Activated B cell treated with CpG ODN at 0.5 μM for 24 hours (primary cell): Measurements from ENCODE around the gene SAMHD1. TPM values are rescaled to one million over a fixed set of nuclear protein-coding genes. Genes with fewer than 3 reads are reported as not detected.

Experiments used
- ATAC-seq: fragments of 200-7000 bp; cut with Tn5 transposase; one replicate; pipeline ENCODE4 v1.10.0; 2021; ENCODE audit warnings: low read depth, mild to moderate bottlenecking, moderate library complexity
- CTCF ChIA-PET: fragments of 350-600 bp; sonication (Branson Sonifier 250); formaldehyde crosslinking; loops from one replicate; lab custom pipeline; 2021; ENCODE audit warnings: antibody characterized with exemption; lab: Charles Lee
- POLR2A ChIA-PET: fragments of 350-600 bp; sonication (Branson Sonifier 250); formaldehyde crosslinking; loops from one replicate; lab custom pipeline; 2021; ENCODE audit warnings: antibody characterized with exemption; lab: Charles Lee
- DNase-seq: peaks from one replicate; pipeline ENCODE4 v3.0.0; 2022
- H3K27ac Mint-ChIP-seq: one replicate; pipeline ENCODE4 v1.8.0; 2020; ENCODE audit warnings: mixed read lengths
- H3K27me3 Mint-ChIP-seq: one replicate; pipeline ENCODE4 v1.8.0; 2021; ENCODE audit warnings: mixed read lengths
- H3K36me3 Mint-ChIP-seq: one replicate; pipeline ENCODE4 v1.8.0; 2021; ENCODE audit warnings: low read depth, mixed read lengths
- H3K4me1 Mint-ChIP-seq: one replicate; pipeline ENCODE4 v1.8.0; 2021; ENCODE audit warnings: mixed read lengths
- H3K4me3 Mint-ChIP-seq: one replicate; pipeline ENCODE4 v1.8.0; 2020; ENCODE audit warnings: mild to moderate bottlenecking, mixed read lengths
- H3K9me3 Mint-ChIP-seq: one replicate; pipeline ENCODE4 v1.8.0; 2020; ENCODE audit warnings: mixed read lengths
- CTCF ChIP-seq: fragments of 200-600 bp; IDR thresholded peaks from one replicate; pipeline ENCODE4 v1.8.0; 2022; ENCODE audit warnings: antibody characterized with exemption, mild to moderate bottlenecking
- intact Hi-C: fragments of 100-400 bp; cut with micrococcal nuclease; formaldehyde crosslinking; loops from one replicate; pipeline ENCODE4 v1.15.1; 2024
- total RNA-seq: library from RNA; stranded (reverse); gene quantifications from 2 replicates; pipeline ENCODE4 v1.2.3, GENCODE V29; 2022

SAMHD1 gene
- total RNA-seq, 1 donor from 2014 or later = 16.4 TPM

- H3K9me3 Mint-ChIP-seq = no peaks in the 10 kb centered on the region
- no peak overlapping the region for H3K4me3 Mint-ChIP-seq
- ChIA-PET CTCF (interaction anchor here (0.7 to 2.0 kb wide), 3 partner anchors 20 to 270 kb away, joined by 3 to 6 read pairs (median 3); a partner anchor contains a TSS), POLR2A (interaction anchor here (0.7 kb wide), 2 partner anchors 270 to 280 kb away, joined by 4 read pairs; no protein-coding TSS in a partner anchor)
- no peaks in the 10 kb centered on the region for H3K27me3 Mint-ChIP-seq
- no peaks in the 10 kb centered on the region for H3K36me3 Mint-ChIP-seq
- H3K4me1 Mint-ChIP-seq = peaks cover 7% of the 10 kb centered on the region
- ATAC-seq (no peak), DNase-seq (no peak)
- intact Hi-C loops = no loop called here
- no peak overlapping the region for H3K27ac Mint-ChIP-seq
- no peak for TF ChIP-seq CTCF
These were observed 67.5 kb downstream of the SAMHD1 start for GRCh38 chr20:36883977-36884535.

GRCh38 chr20:36881888-36882287, 69.6 kb downstream of the SAMHD1 start:
- ATAC-seq (no peak), DNase-seq (no peak)
- Mint-ChIP-seq H3K4me3 (no peak overlapping the region), H3K27me3 (no peaks in the 10 kb centered on the region), H3K9me3 (no peaks in the 10 kb centered on the region), H3K27ac (no peak overlapping the region), H3K4me1 (peaks cover 4% of the 10 kb centered on the region), H3K36me3 (no peaks in the 10 kb centered on the region)
- ChIA-PET CTCF (interaction anchor here (0.7 to 1.1 kb wide), 3 partner anchors 89 to 269 kb away, joined by 3 to 4 read pairs (median 4); no protein-coding TSS in a partner anchor), POLR2A (interaction anchor here (0.6 kb wide), 1 partner anchor 296 kb away, joined by 7 read pairs; no protein-coding TSS in a partner anchor)
- TF ChIP-seq CTCF = no peak
- intact Hi-C loops = no loop called here

- H3K27ac Mint-ChIP-seq = no peak overlapping the region
- intact Hi-C loops = no loop called here
- no peak overlapping the region for H3K4me3 Mint-ChIP-seq
- CTCF ChIA-PET = no interaction called here
- POLR2A ChIA-PET = no interaction called here
- H3K36me3 Mint-ChIP-seq = no peaks in the 10 kb centered on the region
- DNase-seq (no peak), ATAC-seq (no peak)
- TF ChIP-seq CTCF = no peak
- no peaks in the 10 kb centered on the region for H3K4me1 Mint-ChIP-seq
- H3K9me3 Mint-ChIP-seq = no peaks in the 10 kb centered on the region
- H3K27me3 Mint-ChIP-seq = no peaks in the 10 kb centered on the region
These were observed 70.2 kb downstream of the SAMHD1 start for GRCh38 chr20:36881331-36881730.

GRCh38 chr20:36880741-36881250, 70.7 kb downstream of the SAMHD1 start:
- peaks cover 3% of the 10 kb centered on the region for H3K4me1 Mint-ChIP-seq
- no peak for DNase-seq
- TF ChIP-seq CTCF = no peak
- no peak for ATAC-seq
- no peaks in the 10 kb centered on the region for H3K27me3 Mint-ChIP-seq
- H3K9me3 Mint-ChIP-seq = no peaks in the 10 kb centered on the region
- H3K4me3 Mint-ChIP-seq = no peak overlapping the region
- H3K36me3 Mint-ChIP-seq = no peaks in the 10 kb centered on the region
- POLR2A ChIA-PET = no interaction called here
- CTCF ChIA-PET = no interaction called here
- intact Hi-C loops = no loop called here
- H3K27ac Mint-ChIP-seq = no peak overlapping the region

GRCh38 chr20:36878941-36879340, 72.6 kb downstream of the SAMHD1 start:
- intact Hi-C loops = no loop called here
- CTCF ChIA-PET = interaction anchor here (0.9 kb wide), 1 partner anchor 8 kb away, joined by 4 read pairs; no protein-coding TSS in a partner anchor
- ATAC-seq (no peak), DNase-seq (no peak)
- Mint-ChIP-seq H3K4me1 (peaks cover 11% of the 10 kb centered on the region), H3K36me3 (no peaks in the 10 kb centered on the region), H3K4me3 (no peak overlapping the region), H3K27ac (no peak overlapping the region), H3K27me3 (no peaks in the 10 kb centered on the region), H3K9me3 (no peaks in the 10 kb centered on the region)
- TF ChIP-seq CTCF = no peak
- POLR2A ChIA-PET = interaction anchor here (0.6 kb wide), 1 partner anchor 177 kb away, joined by 4 read pairs; no protein-coding TSS in a partner anchor
